Measurements from ENCODE around the gene MYOCOS.

DNA sequence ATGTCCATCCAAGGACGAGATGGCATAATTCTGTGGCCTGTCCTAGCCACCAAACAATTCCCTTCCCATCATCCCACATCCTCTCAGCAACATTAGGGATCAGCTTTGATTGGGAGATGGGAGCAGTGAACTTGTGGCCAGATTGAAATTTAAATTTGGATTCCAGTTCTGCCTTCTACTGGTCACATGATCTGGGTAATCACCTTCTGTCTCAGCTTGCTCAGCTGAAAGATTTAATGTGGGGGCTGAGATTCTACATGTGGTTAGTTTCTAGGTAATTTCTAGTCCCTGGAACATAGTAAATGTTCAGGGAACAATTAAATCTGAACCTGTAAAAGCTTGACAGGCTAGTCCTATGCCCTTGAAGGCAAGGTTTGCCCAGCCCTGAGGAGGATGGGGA, 3.2 kb downstream of the MYOCOS start:
- TF ChIP-seq, protein P1, sequence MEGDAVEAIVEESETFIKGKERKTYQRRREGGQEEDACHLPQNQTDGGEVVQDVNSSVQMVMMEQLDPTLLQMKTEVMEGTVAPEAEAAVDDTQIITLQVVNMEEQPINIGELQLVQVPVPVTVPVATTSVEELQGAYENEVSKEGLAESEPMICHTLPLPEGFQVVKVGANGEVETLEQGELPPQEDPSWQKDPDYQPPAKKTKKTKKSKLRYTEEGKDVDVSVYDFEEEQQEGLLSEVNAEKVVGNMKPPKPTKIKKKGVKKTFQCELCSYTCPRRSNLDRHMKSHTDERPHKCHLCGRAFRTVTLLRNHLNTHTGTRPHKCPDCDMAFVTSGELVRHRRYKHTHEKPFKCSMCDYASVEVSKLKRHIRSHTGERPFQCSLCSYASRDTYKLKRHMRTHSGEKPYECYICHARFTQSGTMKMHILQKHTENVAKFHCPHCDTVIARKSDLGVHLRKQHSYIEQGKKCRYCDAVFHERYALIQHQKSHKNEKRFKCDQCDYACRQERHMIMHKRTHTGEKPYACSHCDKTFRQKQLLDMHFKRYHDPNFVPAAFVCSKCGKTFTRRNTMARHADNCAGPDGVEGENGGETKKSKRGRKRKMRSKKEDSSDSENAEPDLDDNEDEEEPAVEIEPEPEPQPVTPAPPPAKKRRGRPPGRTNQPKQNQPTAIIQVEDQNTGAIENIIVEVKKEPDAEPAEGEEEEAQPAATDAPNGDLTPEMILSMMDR (IDR thresholded peaks at IDR 0.05): no peak
- TF ChIP-seq EP300 (IDR thresholded peaks at IDR 0.05; ENCODE audit: low read depth) (no peak), POLR2A (IDR thresholded peaks at IDR 0.05) (no peak), POLR2AphosphoS5 (IDR thresholded peaks at IDR 0.05) (no peak)
